ENCODE measurements around the gene DGKH.

DNA sequence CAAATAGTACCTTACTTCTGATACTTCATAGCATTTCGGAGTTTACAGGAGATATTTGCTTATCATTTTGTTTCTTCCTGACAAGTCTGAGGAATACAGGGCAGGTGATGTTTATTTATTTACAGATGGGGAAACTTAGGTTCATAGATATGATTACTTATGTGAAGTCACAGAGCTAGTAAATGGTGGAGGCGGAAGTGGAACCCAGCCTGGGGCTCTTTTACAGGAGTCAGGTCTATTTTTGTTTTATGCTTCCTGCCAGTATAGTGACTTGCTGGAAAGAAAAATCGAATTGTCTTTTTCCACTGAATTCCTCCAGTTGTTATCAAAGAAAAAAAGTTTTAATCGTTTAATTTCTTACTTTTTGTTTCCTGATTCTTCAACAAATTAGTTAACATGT, 66.5 kb downstream of the DGKH start:
- TF ChIP-seq, protein P1, sequence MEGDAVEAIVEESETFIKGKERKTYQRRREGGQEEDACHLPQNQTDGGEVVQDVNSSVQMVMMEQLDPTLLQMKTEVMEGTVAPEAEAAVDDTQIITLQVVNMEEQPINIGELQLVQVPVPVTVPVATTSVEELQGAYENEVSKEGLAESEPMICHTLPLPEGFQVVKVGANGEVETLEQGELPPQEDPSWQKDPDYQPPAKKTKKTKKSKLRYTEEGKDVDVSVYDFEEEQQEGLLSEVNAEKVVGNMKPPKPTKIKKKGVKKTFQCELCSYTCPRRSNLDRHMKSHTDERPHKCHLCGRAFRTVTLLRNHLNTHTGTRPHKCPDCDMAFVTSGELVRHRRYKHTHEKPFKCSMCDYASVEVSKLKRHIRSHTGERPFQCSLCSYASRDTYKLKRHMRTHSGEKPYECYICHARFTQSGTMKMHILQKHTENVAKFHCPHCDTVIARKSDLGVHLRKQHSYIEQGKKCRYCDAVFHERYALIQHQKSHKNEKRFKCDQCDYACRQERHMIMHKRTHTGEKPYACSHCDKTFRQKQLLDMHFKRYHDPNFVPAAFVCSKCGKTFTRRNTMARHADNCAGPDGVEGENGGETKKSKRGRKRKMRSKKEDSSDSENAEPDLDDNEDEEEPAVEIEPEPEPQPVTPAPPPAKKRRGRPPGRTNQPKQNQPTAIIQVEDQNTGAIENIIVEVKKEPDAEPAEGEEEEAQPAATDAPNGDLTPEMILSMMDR (IDR thresholded peaks at IDR 0.05; ENCODE audit: low read depth, low read length, poor library complexity, severe bottlenecking): no peak
- no peak for TF ChIP-seq EZH2phosphoT487 (IDR thresholded peaks at IDR 0.05; ENCODE audit: borderline replicate concordance, low read length)
